AG09319 (cell line): ENCODE results near the gene KIAA1217.

ENCODE experiments used
- DNase-seq: peaks from one replicate; pipeline ENCODE4 v3.0.0-alpha.2; 2010; ENCODE audit warnings: low read depth; ENCODE audit errors: extremely low read depth
- TF ChIP-seq, protein P1 (sequence below): IDR thresholded peaks from 2 replicates; pipeline ENCODE4 v1.5.1; 2011; ENCODE audit warnings: low read depth, mild to moderate bottlenecking, inconsistent platforms, low read length, moderate library complexity

The KIAA1217 gene

DNA sequence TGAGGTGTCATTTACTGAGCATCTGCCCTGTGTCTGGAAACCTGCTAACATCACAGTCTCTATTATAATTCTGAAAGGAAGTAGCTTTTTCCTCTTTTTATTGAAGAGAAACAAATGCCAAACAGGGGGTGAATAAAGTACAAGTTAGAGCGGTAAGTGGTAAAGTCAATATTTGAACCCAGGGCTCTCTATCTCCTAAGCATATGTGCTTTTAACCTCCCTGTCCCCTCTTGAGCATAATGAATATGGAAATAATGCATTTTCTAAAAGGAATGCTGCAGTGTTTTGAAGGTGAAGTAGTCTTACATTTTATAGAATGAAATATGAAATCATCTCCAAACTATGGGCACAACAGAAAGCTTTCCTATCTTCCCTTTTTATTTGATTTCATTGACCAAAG lies 196.7 kb downstream of the KIAA1217 start:
- DNase-seq, result no peak
- TF ChIP-seq, protein P1, sequence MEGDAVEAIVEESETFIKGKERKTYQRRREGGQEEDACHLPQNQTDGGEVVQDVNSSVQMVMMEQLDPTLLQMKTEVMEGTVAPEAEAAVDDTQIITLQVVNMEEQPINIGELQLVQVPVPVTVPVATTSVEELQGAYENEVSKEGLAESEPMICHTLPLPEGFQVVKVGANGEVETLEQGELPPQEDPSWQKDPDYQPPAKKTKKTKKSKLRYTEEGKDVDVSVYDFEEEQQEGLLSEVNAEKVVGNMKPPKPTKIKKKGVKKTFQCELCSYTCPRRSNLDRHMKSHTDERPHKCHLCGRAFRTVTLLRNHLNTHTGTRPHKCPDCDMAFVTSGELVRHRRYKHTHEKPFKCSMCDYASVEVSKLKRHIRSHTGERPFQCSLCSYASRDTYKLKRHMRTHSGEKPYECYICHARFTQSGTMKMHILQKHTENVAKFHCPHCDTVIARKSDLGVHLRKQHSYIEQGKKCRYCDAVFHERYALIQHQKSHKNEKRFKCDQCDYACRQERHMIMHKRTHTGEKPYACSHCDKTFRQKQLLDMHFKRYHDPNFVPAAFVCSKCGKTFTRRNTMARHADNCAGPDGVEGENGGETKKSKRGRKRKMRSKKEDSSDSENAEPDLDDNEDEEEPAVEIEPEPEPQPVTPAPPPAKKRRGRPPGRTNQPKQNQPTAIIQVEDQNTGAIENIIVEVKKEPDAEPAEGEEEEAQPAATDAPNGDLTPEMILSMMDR, result no peak

GRCh38 chr10:24406809-24407483 lies 198.0 kb downstream of the KIAA1217 start:
- no peak for DNase-seq
- TF ChIP-seq, protein P1, result no peak

GRCh38 chr10:24407928-24408327 lies 199.0 kb downstream of the KIAA1217 start:
- no peak for DNase-seq
- TF ChIP-seq, protein P1, result no peak

- no peak for DNase-seq
- TF ChIP-seq, protein P1, result no peak
Measured at GRCh38 chr10:24408365-24408764, 199.4 kb downstream of the KIAA1217 start.

DNA sequence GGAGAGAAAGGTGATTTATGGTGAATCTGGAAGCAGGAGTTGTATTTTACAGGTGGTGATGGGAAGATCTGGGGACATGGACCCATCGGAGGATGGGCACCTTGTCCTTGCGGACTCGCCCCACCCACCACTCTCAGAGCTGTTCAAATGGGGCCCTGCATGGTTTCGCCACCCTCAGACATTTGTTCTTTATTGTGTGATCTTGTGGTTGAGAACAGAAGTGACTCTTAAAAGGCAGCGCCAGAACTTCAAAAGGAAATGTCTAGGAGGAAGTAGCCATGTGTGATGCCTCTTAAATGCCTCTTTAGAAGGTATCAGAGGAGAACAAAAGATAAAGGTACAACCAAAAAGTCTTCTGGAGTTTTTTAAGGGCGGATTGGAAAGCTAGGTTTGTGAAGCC lies 205.7 kb downstream of the KIAA1217 start:
- TF ChIP-seq, protein P1, result no peak
- DNase-seq, result no peak

DNA sequence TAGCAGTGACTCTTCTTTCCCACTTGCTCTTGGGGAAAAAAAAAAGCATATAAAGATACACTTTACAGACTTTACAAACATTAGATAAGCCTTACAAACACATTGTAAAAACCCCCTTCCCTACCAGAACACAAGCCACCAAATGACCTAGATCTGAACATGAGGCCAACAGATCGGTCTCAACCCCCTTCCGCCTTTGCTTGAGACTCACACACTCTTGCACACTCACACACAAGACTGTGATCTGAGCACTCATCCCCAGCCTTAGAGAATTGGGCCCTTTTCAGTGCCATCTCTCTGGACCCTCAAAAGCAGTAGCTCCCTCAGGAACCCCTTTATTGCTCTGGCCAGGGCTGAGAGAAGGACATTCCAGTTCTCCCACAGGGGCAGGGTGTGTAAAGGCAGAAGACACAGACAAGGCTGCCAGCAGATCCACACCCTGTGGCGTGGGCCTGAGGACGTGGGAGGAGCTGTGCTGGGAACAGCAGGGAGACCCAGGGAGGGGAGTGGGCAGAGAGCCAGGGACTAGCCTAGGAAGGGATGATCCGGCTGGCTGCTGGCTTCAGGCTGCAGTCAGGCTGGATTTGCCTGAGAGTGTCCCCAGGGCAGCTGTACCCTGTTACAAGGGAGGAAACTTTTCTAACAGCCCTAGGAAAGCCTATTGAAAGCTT lies 206.7 kb downstream of the KIAA1217 start:
- DNase-seq, result no peak
- TF ChIP-seq, protein P1, result no peak

- TF ChIP-seq, protein P1, result no peak
- DNase-seq, result no peak
Measured at GRCh38 chr10:24416248-24416647, 207.3 kb downstream of the KIAA1217 start.
